Measurements from ENCODE around the gene EXOC2. TPM values are rescaled to one million over a fixed set of nuclear protein-coding genes. Genes with fewer than 3 reads are reported as not detected.

The EXOC2 gene
- total and polyA plus RNA-seq, 10 of the 15 experiments (the other 5 are each of a cell fraction or from before 2014, with no cell fraction given) = 8.7 to 32.8 (median 20.7) TPM

GRCh38 chr6:528989-529388 is 163.9 kb downstream of the EXOC2 start (continued):
- no peak for TF ChIP-seq ZNF592 (IDR thresholded peaks at IDR 0.05)
- no peak for TF ChIP-seq EP300 (IDR thresholded peaks at IDR 0.05; ENCODE audit: borderline replicate concordance in 1 of 2, control insufficient read depth in 1 of 2, low read depth in 2 of 2, low read length in 2 of 2)
- no peak for TF ChIP-seq CHD4 (IDR thresholded peaks at IDR 0.05)
- TF ChIP-seq ZNF274 (IDR thresholded peaks at IDR 0.05; ENCODE audit: insufficient read depth, insufficient read length) = no peak
- no peak for TF ChIP-seq TCF7 (IDR thresholded peaks at IDR 0.05; ENCODE audit: borderline replicate concordance)
- TF ChIP-seq, protein P1, sequence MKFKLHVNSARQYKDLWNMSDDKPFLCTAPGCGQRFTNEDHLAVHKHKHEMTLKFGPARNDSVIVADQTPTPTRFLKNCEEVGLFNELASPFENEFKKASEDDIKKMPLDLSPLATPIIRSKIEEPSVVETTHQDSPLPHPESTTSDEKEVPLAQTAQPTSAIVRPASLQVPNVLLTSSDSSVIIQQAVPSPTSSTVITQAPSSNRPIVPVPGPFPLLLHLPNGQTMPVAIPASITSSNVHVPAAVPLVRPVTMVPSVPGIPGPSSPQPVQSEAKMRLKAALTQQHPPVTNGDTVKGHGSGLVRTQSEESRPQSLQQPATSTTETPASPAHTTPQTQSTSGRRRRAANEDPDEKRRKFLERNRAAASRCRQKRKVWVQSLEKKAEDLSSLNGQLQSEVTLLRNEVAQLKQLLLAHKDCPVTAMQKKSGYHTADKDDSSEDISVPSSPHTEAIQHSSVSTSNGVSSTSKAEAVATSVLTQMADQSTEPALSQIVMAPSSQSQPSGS (IDR thresholded peaks at IDR 0.05; ENCODE audit: low read length) = no peak

GRCh38 chr6:527989-528673 is 164.8 kb downstream of the EXOC2 start:
- in situ Hi-C loops (cut with MboI) = no loop called here
- Histone ChIP-seq H3K4me1 (ENCODE audit: control insufficient read depth, insufficient read depth, low read length) (no peaks in the 10 kb centered on the region), H3K4me3 (no peak overlapping the region), H4K20me1 (ENCODE audit: control insufficient read depth, insufficient read depth) (no peaks in the 10 kb centered on the region), H3K27ac (ENCODE audit: control insufficient read depth, insufficient read depth) (no peak overlapping the region), H3K4me2 (ENCODE audit: control insufficient read depth, insufficient read depth) (no peak overlapping the region), H3K9me3 (replicated peaks; ENCODE audit: control insufficient read depth, insufficient read depth, low read length) (no peaks in the 10 kb centered on the region; the same call in 2 of the 3 replicates), H3K27me3 (replicated peaks in 1 of 2; ENCODE audit: control insufficient read depth in 2 of 2, insufficient read depth in 2 of 2, low read length in 1 of 2) (no peaks in the 10 kb centered on the region), H3K9ac (ENCODE audit: control insufficient read depth, insufficient read depth, low read length) (no peak overlapping the region), H3K79me2 (ENCODE audit: control insufficient read depth, insufficient read depth, low read length) (no peaks in the 10 kb centered on the region), H2AFZ (ENCODE audit: control insufficient read depth, low read depth, low read length) (no peak overlapping the region), H3K36me3 (ENCODE audit: control insufficient read depth in 2 of 2, insufficient read depth in 2 of 2, low read length in 1 of 2) (no peaks in the 10 kb centered on the region; a peak in 1 of 4 replicates)
- ChIA-PET POLR2A (no interaction called here), RAD21 (ENCODE audit: unreplicated experiment) (no interaction called here), CTCF (no interaction called here), SMC1A (ENCODE audit: uncharacterized antibody, unreplicated experiment) (no interaction called here)
- DNase-seq (ENCODE audit: low read depth, low spot score) = no peak
- peak; percentile 7 for FAIRE-seq
- no peak for ATAC-seq
- intact Hi-C loops (cut with micrococcal nuclease; ENCODE audit: unreplicated experiment) = no loop called here
- BruUV-seq (replicated peaks) = no TSS peak
- WGBS (ENCODE audit: insufficient coverage, insufficient replicate concordance, low lambda C conversion rate, missing lambda C conversion rate) = 50% methylated on average over 8 of the region's 8 CpGs
- no peak for TF ChIP-seq ZNF274 (IDR thresholded peaks at IDR 0.05; ENCODE audit: insufficient read depth, insufficient read length)
- TF ChIP-seq, protein P2, sequence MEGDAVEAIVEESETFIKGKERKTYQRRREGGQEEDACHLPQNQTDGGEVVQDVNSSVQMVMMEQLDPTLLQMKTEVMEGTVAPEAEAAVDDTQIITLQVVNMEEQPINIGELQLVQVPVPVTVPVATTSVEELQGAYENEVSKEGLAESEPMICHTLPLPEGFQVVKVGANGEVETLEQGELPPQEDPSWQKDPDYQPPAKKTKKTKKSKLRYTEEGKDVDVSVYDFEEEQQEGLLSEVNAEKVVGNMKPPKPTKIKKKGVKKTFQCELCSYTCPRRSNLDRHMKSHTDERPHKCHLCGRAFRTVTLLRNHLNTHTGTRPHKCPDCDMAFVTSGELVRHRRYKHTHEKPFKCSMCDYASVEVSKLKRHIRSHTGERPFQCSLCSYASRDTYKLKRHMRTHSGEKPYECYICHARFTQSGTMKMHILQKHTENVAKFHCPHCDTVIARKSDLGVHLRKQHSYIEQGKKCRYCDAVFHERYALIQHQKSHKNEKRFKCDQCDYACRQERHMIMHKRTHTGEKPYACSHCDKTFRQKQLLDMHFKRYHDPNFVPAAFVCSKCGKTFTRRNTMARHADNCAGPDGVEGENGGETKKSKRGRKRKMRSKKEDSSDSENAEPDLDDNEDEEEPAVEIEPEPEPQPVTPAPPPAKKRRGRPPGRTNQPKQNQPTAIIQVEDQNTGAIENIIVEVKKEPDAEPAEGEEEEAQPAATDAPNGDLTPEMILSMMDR (IDR thresholded peaks at IDR 0.05 in 2 of 3, conservative IDR thresholded peaks at IDR 0.05 in 1 of 3; ENCODE audit: control insufficient read depth in 2 of 3, extremely low read depth in 1 of 3, insufficient read depth in 1 of 3, low read depth in 3 of 3, low read length in 3 of 3) = no peak
- no peak for TF ChIP-seq TARDBP (IDR thresholded peaks at IDR 0.05; ENCODE audit: borderline replicate concordance)
- no peak for TF ChIP-seq SUZ12 (IDR thresholded peaks at IDR 0.05; ENCODE audit: unreplicated experiment)
- TF ChIP-seq, protein P3, sequence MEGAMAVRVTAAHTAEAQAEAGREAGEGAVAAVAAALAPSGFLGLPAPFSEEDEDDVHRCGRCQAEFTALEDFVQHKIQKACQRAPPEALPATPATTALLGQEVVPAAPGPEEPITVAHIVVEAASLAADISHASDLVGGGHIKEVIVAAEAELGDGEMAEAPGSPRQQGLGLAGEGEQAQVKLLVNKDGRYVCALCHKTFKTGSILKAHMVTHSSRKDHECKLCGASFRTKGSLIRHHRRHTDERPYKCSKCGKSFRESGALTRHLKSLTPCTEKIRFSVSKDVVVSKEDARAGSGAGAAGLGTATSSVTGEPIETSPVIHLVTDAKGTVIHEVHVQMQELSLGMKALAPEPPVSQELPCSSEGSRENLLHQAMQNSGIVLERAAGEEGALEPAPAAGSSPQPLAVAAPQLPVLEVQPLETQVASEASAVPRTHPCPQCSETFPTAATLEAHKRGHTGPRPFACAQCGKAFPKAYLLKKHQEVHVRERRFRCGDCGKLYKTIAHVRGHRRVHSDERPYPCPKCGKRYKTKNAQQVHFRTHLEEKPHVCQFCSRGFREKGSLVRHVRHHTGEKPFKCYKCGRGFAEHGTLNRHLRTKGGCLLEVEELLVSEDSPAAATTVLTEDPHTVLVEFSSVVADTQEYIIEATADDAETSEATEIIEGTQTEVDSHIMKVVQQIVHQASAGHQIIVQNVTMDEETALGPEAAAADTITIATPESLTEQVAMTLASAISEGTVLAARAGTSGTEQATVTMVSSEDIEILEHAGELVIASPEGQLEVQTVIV (IDR thresholded peaks at IDR 0.05; ENCODE audit: borderline replicate concordance, partially characterized antibody) = no peak
- TF ChIP-seq SUPT20H (IDR thresholded peaks at IDR 0.05; ENCODE audit: borderline replicate concordance, control insufficient read depth, low read depth, low read length) = no peak
